Ureter (tissue), 1 donor: Measurements from ENCODE around the gene GABRR1. TPM values are rescaled to one million over a fixed set of nuclear protein-coding genes. Genes with fewer than 3 reads are reported as not detected.
"Not testable (repeated sequence)": the region's sequence is repeated elsewhere in the genome, so short reads cannot be mapped to it uniquely, and the experiment has no call there.

Experiments used
- DNase-seq: peaks from one replicate; pipeline ENCODE4 v3.0.0-alpha.2; 2020; ENCODE audit warnings: low spot score
- total RNA-seq: library from RNA; stranded (reverse); gene quantifications from one replicate; pipeline ENCODE4 v1.2.4, GENCODE V29; 2023
- donor health status: DM: yes; HTN: yes; CAD: no.

Gene GABRR1
- not detected for total RNA-seq

GRCh38 chr6:89217299-89217910, at the start of gene GABRR1:
TSS of gene GABRR1 (minus strand) at chr6:89217358. CDS start at chr6:89217322, 36 bp downstream.
- no peak for DNase-seq

- DNase-seq: no peak
These were observed 47.1 kb upstream of the GABRR1 start for GRCh38 chr6:89264296-89264695.

DNA sequence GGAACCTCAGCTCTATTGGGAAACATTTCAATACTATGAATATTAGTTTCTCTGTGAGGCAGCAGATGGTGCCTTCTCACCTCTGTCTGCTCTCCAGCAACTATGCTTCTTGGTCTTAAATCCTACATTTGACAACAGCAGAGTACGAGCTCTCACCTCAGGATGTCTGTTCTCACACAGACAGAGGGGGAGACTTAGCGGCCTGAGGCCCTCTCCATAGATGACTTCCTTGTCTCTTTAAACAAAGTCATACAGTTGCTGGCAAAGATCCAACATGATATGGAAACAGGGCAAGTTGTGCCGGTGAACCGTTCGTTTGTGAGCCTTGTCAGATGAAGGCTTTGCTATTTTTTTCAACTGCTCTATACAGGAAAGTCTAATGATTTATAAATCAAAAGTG, 43.7 kb upstream of the GABRR1 start:
- DNase-seq: no peak

DNA sequence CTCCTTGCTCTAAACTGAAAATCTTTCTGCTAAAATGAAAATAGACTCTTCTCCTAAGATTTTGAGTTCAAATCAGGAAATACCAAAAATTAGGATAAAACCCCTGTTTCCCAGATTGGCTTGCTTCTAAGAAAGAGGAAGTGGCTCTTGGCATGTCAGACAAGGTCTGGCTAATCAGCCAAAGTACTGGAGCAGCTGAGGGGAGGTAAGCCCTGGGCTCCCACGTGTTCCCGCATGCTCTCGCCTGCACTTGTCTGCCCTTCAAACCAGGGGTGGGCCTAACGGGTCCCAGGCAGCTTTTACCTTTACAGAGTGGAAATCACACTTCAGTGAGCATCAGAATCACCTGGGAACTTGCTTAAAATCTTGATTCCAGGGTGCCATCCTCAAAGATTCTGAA, 43.2 kb upstream of the GABRR1 start:
- DNase-seq: no peak

DNA sequence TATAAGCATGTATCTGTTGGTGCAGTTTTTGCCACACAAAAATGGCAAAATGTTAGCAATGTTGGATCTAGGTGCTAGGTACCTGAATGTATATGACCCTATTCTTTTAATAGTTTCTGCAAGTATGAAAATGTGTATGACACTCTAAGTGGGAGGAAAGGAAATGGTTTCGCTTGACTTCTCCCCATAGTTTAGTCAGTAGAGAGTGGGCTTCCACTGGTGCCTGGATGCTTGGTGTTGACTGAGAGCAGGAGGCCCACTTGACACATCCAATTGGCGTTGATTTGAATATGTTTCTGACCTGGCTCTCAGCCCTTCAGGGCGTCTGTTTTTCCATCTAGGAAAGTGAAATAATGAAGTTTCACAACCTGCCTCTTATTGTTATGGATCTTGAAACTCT, 41.8 kb upstream of the GABRR1 start:
- DNase-seq: no peak

DNA sequence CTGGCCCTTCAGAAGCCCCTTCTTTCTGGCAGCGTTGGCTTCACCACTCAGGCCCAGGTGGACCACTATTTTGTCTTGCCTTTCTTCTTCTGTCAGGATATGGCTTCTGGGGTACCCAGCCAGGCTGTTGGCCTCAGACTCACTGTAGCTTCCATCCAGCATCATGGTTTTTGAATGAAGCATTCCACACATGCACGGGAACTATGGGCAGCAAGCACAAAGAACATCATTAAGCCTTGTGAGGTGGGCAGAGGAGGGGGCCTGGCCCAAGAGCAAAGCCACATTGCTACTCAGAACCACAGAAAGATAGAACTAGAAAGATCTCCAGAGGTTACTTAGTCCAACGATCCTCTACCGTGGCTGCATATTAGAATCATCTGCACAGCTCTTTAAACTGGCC, 40.6 kb upstream of the GABRR1 start:
- no peak for DNase-seq

DNA sequence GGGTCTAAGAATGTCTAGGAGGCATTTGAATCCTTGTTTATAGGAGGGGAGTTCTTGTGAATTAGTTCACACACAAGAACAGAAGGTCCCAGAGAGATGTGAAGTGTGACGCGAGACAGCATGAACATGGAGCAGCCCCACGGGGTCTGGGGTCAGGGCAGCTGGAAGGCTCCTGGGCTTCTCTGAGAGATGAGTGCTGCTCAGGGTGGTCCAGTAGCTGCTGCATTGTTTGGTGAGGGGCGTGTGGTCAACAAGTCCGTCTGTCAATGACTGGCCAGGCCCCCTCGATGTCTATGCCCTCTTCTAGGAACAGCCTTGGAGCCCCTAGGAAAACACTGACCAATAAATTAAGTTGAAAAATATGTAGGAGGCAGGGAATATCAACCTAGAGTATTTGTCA, 40.2 kb upstream of the GABRR1 start:
- DNase-seq: no peak

DNA sequence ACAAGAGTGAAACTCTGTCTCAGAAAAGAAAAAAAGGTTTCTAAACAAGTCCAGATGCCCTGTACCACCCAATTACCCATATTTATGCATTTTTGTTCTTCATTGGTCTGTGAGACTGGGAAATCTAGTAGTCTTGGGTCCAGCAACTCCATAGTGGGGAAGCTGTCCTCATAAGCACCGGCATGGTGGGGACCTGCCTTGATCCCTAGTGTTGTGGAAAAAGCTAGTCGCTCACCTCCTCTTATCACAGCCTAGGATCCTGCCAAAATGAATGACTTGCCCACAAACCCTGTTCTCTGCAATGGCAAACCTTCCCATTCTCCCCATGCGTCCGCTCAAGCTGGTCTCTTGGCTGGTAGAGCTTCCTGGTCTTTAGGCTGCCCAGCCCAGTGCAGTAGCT, 38.3 kb upstream of the GABRR1 start:
- DNase-seq: no peak

DNA sequence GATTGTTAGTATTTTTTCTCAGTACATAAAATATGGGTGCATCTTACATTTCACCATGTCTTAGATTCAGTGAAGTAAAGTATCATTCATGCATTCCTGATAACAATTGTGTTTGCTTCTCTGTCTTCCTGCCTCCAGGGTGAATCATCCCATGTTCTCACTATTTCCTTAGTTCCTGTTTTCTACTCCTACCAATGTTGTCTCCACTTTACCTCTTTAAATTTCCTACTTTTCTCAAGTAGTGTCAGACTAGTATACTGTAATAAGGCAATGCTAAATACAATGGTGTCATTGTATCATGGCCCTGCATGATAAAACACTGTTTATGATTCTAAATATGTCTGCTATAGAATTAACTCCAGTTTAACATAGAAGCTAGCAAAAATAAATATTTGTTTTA, 37.4 kb upstream of the GABRR1 start:
- no peak for DNase-seq

GRCh38 chr6:89252907-89253306, 35.7 kb upstream of the GABRR1 start:
- DNase-seq: no peak

GRCh38 chr6:89251976-89252375, 34.8 kb upstream of the GABRR1 start:
- DNase-seq: no peak

DNA sequence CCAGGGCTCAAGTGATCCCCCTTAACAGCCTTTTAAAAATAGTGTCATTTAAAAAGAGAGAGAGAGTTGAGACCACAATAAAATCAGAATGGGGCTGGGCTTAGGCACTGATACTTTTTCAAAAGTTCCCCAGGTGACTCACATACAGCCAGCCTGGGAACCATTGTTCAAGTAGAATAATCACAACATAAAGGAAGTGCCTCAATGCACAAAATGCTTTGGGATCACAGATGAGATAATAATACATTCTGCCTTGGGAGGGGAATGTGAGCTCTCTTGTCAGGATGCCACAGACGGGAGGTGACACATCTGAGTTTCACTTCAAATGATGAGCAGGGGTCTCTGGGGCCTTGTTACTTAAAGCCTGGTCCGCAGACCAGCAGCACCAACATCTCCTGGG, 34.0 kb upstream of the GABRR1 start:
- no peak for DNase-seq

DNA sequence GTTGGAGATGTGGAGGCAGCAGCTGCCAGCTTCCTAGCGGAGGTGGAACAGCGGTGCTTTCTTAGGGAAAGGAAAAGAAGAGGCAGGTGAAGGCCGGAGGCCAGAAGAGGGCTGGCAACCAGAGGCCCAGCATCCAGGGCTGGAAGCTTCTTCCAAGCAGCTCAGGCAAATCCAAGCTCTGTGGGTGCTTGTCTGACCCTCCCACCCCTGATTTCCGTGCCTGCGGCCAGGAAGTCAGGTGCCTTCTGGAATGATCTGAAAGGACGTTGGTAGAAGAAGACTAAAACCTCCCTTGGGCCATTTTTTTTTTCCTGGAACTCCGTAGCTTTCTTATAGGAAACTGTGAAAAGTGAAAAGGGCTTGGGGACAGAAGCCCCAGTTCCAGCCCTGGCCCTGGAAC, 33.1 kb upstream of the GABRR1 start:
- DNase-seq: no peak

DNA sequence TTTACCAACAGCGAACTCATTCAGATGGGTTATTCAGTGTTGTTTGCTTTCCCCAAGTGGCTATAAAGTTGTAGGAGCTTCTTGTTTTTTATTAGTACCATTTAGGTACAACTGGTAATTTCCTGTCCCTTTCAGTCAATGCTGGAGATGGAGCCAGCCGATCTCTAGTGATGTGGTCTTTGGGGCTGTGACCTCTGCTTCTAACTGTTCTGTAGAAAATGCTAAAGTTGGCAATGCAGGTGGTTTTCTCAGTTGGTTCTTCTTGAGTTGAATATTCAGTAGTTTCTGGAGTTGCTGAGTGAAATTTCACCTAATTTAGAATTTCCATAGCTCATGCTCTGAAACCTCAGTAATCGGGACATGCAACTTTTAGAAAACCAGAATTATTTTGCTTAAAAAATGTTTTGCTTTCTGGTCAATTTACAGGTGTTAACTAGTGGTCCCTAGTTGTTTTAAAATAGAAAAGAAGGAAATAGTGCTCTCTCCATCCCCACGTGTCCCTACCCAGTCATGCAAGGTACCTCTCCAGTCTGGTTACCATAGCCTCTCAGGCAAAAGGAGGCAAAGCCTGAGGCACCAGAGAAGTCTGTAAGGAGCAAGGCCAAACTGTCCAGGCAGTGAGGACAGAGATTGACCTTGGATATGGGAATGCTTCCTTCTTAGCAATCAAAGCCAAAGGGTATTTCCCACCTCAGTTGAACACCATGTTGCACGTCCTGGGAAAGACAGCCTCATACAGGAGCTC, 27.3 kb upstream of the GABRR1 start:
- no peak for DNase-seq

DNA sequence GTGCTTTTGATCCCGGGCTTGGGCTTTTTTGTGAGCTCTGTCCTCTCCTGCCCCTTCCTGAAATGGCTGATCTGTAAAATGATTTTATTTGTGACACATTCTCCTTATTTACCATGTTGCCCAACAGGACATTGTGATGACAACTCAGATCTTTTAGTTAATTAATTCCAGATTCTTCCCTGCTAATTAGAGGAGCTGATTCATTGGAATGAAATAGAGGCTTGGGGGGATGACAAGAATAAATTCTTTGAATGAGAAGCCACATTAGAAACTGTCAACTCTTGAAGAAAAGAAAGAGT, 26.1 kb upstream of the GABRR1 start:
- no peak for DNase-seq

GRCh38 chr6:89242574-89243330, 25.6 kb upstream of the GABRR1 start:
- no peak for DNase-seq

DNA sequence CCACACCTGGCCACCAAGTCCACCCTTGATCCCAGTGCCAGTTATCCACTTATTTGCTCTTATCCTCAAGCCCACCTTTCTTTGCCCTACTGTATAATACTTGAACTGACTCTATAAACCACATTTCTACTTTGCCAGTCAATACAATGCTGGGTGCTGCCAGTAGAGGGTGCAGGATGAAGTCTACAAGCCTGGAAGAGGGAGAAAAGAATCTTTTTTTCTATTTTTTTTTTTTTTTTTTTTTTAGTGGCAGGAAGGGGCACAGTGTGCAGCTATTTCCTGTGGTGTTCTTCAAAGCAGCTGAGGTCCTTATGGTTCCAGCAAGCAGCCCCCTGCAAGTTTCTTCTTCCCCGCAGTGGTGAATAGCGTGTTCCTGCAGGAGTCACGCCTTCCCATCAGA, 22.2 kb upstream of the GABRR1 start:
- DNase-seq: no peak

- DNase-seq: no peak
These were observed 20.0 kb upstream of the GABRR1 start for GRCh38 chr6:89237158-89237557.

GRCh38 chr6:89233605-89234004, 16.4 kb upstream of the GABRR1 start:
- not testable (repeated sequence) for DNase-seq

DNA sequence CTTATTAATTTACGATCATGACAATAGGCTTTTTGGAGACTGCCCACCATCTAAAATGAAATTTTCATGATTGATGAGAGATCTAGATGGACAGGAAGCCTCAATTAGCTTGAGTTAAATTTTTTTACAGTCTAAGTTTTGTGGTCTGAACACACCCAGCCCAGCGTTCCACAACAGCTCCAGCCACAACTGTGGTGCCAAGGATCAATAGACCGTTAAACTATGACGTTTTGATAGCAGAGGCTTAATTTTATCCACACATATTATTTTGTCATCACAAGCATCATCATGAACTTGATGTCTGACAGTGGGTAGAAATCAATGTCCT, 5.5 kb upstream of the GABRR1 start:
- no peak for DNase-seq

- DNase-seq: no peak
These were observed 5.0 kb upstream of the GABRR1 start for GRCh38 chr6:89221971-89222711.

GRCh38 chr6:89221129-89221528, 4.0 kb upstream of the GABRR1 start:
- DNase-seq: no peak

DNA sequence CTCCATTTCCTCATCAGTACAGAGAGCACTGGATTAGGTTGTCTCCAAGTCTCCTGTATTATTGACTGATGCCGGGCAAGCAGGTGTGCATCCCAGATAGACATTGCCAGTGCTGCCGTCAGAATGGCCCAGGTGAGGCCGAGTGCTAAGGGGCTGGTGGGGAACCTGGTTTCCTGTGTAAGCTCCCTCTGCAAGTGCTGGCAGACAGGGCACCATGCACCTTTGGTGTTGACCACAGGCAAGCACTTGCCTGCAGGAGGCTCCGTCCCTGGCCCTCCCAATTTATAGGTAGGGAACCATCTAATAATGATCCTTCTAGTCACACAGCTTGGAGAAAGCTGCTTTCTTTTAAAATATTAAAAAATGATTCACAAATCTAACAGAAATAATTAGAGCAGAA, 747 bp downstream of the GABRR1 start:
- DNase-seq: no peak
